ENCODE measurements around the gene MYO5A.

MYO5A gene

DNA sequence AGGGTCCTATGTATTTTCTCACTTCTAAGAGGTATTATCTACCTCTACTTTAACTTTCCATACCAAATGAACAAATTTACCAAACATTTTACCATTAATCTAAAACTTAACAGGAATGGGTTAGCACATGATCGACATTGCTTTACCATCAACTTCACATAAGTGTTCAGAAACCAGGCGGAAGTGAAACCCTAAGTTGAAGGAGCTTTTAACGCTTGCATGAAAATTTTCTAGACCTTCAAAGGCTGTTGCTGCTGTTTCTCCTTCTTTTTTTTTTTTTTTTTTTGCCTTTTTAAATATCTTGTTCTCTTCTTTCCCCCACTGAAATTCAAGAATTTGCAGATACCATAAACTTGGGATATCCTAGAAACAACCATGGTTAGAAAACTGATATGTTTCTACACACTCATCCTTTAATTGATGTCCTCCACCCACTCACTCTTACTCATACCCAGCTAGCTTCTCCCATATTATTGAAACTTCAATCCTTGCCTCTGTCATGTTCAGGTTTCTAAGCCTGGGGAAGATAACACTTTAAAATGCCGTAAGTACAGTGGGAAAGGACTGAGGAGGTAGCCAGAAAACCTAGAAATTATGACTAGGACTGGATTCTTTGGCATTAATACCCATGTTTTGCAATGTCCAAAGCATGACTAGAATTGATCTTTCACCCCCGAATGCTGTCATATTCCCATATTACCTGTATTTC lies 24.7 kb downstream of the MYO5A start:
- H3K9me3 ChIP-seq (replicated peaks; ENCODE audit: insufficient read depth, low read length): no peaks in the 10 kb centered on the region
- peak overlapping the region; percentile 50 for H3K9ac ChIP-seq (ENCODE audit: low read length)
- H3K36me3 ChIP-seq (replicated peaks; ENCODE audit: insufficient read depth, low read length): no peaks in the 10 kb centered on the region
- H3F3A ChIP-seq (ENCODE audit: insufficient read depth, low read length): peaks cover 41% of the 10 kb centered on the region
- H3K27ac ChIP-seq (ENCODE audit: low read length): peak overlapping the region; percentile 85
- peak overlapping the region; percentile 86 for H3K4me2 ChIP-seq (ENCODE audit: low read depth, low read length)
- H2AFZ ChIP-seq (ENCODE audit: low read length): no peak overlapping the region
- DNase-seq: peak; percentile 76
- no peaks in the 10 kb centered on the region for H4K20me1 ChIP-seq (ENCODE audit: insufficient read depth, low read length)
- peaks cover 99% of the 10 kb centered on the region for H3K79me2 ChIP-seq (ENCODE audit: low read length)
- H3K27me3 ChIP-seq (replicated peaks; ENCODE audit: insufficient read depth, low read length): no peaks in the 10 kb centered on the region
- H3K4me3 ChIP-seq (ENCODE audit: low read length): peak overlapping the region; percentile 30; the same call in 1 of the 2 replicates
- peaks cover 53% of the 10 kb centered on the region for H3K4me1 ChIP-seq (ENCODE audit: low read length)
- no peak for TF ChIP-seq EZH2phosphoT487 (IDR thresholded peaks at IDR 0.05; ENCODE audit: low read length)
- TF ChIP-seq, protein P1, sequence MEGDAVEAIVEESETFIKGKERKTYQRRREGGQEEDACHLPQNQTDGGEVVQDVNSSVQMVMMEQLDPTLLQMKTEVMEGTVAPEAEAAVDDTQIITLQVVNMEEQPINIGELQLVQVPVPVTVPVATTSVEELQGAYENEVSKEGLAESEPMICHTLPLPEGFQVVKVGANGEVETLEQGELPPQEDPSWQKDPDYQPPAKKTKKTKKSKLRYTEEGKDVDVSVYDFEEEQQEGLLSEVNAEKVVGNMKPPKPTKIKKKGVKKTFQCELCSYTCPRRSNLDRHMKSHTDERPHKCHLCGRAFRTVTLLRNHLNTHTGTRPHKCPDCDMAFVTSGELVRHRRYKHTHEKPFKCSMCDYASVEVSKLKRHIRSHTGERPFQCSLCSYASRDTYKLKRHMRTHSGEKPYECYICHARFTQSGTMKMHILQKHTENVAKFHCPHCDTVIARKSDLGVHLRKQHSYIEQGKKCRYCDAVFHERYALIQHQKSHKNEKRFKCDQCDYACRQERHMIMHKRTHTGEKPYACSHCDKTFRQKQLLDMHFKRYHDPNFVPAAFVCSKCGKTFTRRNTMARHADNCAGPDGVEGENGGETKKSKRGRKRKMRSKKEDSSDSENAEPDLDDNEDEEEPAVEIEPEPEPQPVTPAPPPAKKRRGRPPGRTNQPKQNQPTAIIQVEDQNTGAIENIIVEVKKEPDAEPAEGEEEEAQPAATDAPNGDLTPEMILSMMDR (IDR thresholded peaks at IDR 0.05; ENCODE audit: low read length): no peak
- TF ChIP-seq EZH2 (optimal IDR thresholded peaks at IDR 0.05; ENCODE audit: low read depth, low read length): no peak
- no peaks in the 10 kb centered on the region for H3K9me2 ChIP-seq (replicated peaks; ENCODE audit: insufficient read depth, low read length)

DNA sequence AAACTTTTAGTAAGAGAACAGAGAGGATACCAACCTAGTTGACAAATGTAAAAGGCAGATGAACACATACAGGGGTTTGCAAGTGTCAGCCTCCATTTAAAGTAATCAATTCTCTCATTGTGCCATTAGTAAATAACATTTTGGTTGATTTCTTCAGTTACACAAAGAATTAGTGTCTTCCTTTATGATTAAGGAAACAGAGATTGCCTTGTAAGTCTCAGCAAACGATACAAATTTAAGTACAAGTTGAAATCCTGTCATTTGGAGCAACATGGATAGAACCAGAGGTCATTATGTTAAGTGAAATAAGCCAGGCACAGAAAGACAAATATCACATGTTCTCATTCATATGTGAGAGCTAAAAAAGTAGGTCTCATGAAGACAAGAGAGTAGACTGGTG lies 26.1 kb downstream of the MYO5A start:
- Histone ChIP-seq H3K4me1 (ENCODE audit: low read length) (peaks cover 41% of the 10 kb centered on the region), H3K79me2 (ENCODE audit: low read length) (peaks cover 100% of the 10 kb centered on the region), H4K20me1 (ENCODE audit: insufficient read depth, low read length) (no peaks in the 10 kb centered on the region), H3K27ac (ENCODE audit: low read length) (no peak overlapping the region), H3K9ac (ENCODE audit: low read length) (no peak overlapping the region), H3K27me3 (replicated peaks; ENCODE audit: insufficient read depth, low read length) (no peaks in the 10 kb centered on the region), H3K9me3 (replicated peaks; ENCODE audit: insufficient read depth, low read length) (no peaks in the 10 kb centered on the region), H2AFZ (ENCODE audit: low read length) (no peak overlapping the region), H3K36me3 (replicated peaks; ENCODE audit: insufficient read depth, low read length) (no peaks in the 10 kb centered on the region), H3F3A (ENCODE audit: insufficient read depth, low read length) (peaks cover 33% of the 10 kb centered on the region), H3K4me3 (ENCODE audit: low read length) (no peak overlapping the region), H3K9me2 (replicated peaks; ENCODE audit: insufficient read depth, low read length) (no peaks in the 10 kb centered on the region), H3K4me2 (ENCODE audit: low read depth, low read length) (no peak overlapping the region)
- DNase-seq: no peak
- no peak for TF ChIP-seq EZH2phosphoT487 (IDR thresholded peaks at IDR 0.05; ENCODE audit: low read length)
- no peak for TF ChIP-seq EZH2 (optimal IDR thresholded peaks at IDR 0.05; ENCODE audit: low read depth, low read length)
- TF ChIP-seq, protein P1 (IDR thresholded peaks at IDR 0.05; ENCODE audit: low read length): no peak

DNA sequence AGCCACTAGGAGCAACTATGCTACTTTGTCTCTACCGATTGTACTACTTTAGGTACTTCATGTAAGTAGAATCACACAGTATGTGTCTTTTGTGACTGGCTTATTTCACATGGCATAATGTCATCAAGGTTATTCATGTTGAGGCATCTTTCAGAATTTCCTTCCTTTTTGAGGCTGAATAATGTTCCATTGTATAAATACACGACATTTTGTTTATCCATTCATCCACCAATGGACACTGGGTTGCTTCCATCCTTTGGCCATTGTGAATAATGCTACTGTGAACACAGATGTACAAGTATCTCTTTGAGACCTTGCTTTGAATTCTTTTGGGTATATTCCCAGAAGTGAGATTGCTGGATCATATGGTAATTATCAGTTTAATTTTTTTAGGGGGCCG lies 29.2 kb downstream of the MYO5A start:
- no peak overlapping the region for H3K4me3 ChIP-seq (ENCODE audit: low read length)
- no peak overlapping the region for H2AFZ ChIP-seq (ENCODE audit: low read length)
- H3K27ac ChIP-seq (ENCODE audit: low read length): no peak overlapping the region
- no peaks in the 10 kb centered on the region for H3K9me2 ChIP-seq (replicated peaks; ENCODE audit: insufficient read depth, low read length)
- H3K4me2 ChIP-seq (ENCODE audit: low read depth, low read length): no peak overlapping the region
- H3K79me2 ChIP-seq (ENCODE audit: low read length): peaks cover 99% of the 10 kb centered on the region
- no peaks in the 10 kb centered on the region for H4K20me1 ChIP-seq (ENCODE audit: insufficient read depth, low read length)
- DNase-seq: no peak
- peaks cover 30% of the 10 kb centered on the region for H3K4me1 ChIP-seq (ENCODE audit: low read length)
- no peak for TF ChIP-seq EZH2 (optimal IDR thresholded peaks at IDR 0.05; ENCODE audit: low read depth, low read length)
- TF ChIP-seq EZH2phosphoT487 (IDR thresholded peaks at IDR 0.05; ENCODE audit: low read length): no peak
- TF ChIP-seq, protein P1 (IDR thresholded peaks at IDR 0.05; ENCODE audit: low read length): no peak
- H3F3A ChIP-seq (ENCODE audit: insufficient read depth, low read length): peaks cover 12% of the 10 kb centered on the region
- H3K27me3 ChIP-seq (replicated peaks; ENCODE audit: insufficient read depth, low read length): no peaks in the 10 kb centered on the region
- no peaks in the 10 kb centered on the region for H3K36me3 ChIP-seq (replicated peaks; ENCODE audit: insufficient read depth, low read length)
- no peaks in the 10 kb centered on the region for H3K9me3 ChIP-seq (replicated peaks; ENCODE audit: insufficient read depth, low read length)
- no peak overlapping the region for H3K9ac ChIP-seq (ENCODE audit: low read length)

All from MM.1S (cell line).